ENCODE results near the gene SHROOM3.

DNA sequence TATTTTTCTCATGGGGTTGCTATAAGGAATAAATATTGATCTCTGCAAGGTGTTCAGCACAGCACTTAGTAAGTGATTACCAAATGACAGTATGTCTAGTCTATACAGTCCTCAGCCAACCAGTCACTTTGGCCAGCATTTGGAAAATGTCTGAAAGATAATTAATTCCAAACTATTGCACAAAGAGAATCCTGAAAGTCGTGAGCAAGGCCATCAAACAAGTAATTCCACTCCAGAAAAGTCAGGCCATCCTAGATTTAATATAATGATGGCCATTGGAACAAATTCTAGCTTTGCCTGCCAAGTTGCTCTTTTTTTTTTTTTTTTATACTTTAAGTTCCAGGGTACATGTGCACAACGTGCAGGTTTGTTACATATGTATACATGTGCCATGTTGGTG is 96.6 kb downstream of the SHROOM3 start:
- TF ChIP-seq CTCF (IDR thresholded peaks at IDR 0.05) = no peak
- TF ChIP-seq EP300 (IDR thresholded peaks at IDR 0.05) = no peak
- TF ChIP-seq POLR2A (IDR thresholded peaks at IDR 0.05) = no peak
- TF ChIP-seq POLR2AphosphoS5 (IDR thresholded peaks at IDR 0.05) = no peak
